DOHH2 (cell line): ENCODE results near the gene BUD23.

Experiments used
- EZH2phosphoT487 ChIP-seq: fragments of 200-600 bp; sonication (generic); IDR thresholded peaks from 2 replicates; pipeline ENCODE4 v1.6.1; 2017; ENCODE audit warnings: borderline replicate concordance, mild to moderate bottlenecking, antibody characterized with exemption, low read length, moderate library complexity, mixed read lengths
- TF ChIP-seq, protein P1 (sequence below): fragments of 200-600 bp; sonication (generic); IDR thresholded peaks from one replicate; pipeline ENCODE4 v1.5.1; 2014; ENCODE audit warnings: antibody characterized with exemption, mild to moderate bottlenecking, low read depth, low read length; ENCODE audit not compliant: poor library complexity, severe bottlenecking

DNA sequence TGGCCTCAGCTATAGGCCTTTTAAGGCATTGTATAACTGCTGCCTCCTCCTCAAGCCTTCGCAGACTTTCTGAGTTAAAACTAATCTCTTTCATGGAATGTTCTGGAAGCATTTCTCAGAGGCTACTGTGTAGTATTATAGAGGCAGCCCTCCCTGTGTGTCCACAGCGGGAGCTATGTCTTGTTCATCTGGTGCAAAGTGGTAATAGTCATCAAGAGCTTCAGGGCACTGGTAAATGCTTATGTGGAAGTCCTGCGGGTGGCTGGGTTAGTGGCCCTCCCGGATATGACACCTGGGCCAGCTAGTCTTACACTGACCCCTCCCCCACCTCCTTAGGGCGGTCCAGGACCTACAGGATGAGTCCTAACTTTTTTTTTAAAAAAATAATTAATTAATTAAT, 57.4 kb downstream of the BUD23 start:
- TF ChIP-seq, protein P1, sequence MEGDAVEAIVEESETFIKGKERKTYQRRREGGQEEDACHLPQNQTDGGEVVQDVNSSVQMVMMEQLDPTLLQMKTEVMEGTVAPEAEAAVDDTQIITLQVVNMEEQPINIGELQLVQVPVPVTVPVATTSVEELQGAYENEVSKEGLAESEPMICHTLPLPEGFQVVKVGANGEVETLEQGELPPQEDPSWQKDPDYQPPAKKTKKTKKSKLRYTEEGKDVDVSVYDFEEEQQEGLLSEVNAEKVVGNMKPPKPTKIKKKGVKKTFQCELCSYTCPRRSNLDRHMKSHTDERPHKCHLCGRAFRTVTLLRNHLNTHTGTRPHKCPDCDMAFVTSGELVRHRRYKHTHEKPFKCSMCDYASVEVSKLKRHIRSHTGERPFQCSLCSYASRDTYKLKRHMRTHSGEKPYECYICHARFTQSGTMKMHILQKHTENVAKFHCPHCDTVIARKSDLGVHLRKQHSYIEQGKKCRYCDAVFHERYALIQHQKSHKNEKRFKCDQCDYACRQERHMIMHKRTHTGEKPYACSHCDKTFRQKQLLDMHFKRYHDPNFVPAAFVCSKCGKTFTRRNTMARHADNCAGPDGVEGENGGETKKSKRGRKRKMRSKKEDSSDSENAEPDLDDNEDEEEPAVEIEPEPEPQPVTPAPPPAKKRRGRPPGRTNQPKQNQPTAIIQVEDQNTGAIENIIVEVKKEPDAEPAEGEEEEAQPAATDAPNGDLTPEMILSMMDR = no peak
- no peak for TF ChIP-seq EZH2phosphoT487
